HEK293 (cell line): ENCODE measurements around the gene CYS1.

Experiments used
- GLI4 ChIP-seq: fragments of 450-650 bp; formaldehyde crosslinking; IDR thresholded peaks from 2 replicates; pipeline ENCODE4 v1.5.1; 2016; ENCODE audit warnings: missing biosample characterization, missing genetic modification characterization
- KLF10 ChIP-seq: fragments of 450-650 bp; IDR thresholded peaks from 2 replicates; pipeline ENCODE4 v1.5.1; 2018; ENCODE audit warnings: missing biosample characterization, mild to moderate bottlenecking, missing genetic modification characterization
- SP3 ChIP-seq: fragments of 450-650 bp; formaldehyde crosslinking; IDR thresholded peaks from 2 replicates; pipeline ENCODE4 v1.5.1; 2016; ENCODE audit warnings: missing biosample characterization, missing genetic modification characterization
- YY1 ChIP-seq: fragments of 450-650 bp; formaldehyde crosslinking; IDR thresholded peaks from 2 replicates; pipeline ENCODE4 v1.5.1; 2018; ENCODE audit warnings: missing biosample characterization, missing genetic modification characterization
- ZNF274 ChIP-seq, 2 experiments: fragments of 200-500 bp in 1 of 2; fragments of 450-650 bp in 1 of 2; sonication (Bioruptor generic) in 1 of 2; formaldehyde crosslinking in 1 of 2; IDR thresholded peaks; 2 replicates each; pipeline versions ENCODE4 v1.5.1 to v1.6.1; 2014 to 2016; ENCODE audit warnings: borderline replicate concordance in 1 of 2, inconsistent platforms in 1 of 2, low read length in 1 of 2, missing biosample characterization in 1 of 2, missing genetic modification characterization in 1 of 2
- ZNF433 ChIP-seq: fragments of 450-650 bp; formaldehyde crosslinking; IDR thresholded peaks from 2 replicates; pipeline ENCODE4 v1.5.1; 2016; ENCODE audit warnings: missing biosample characterization, missing genetic modification characterization, low read depth
- ZNF529 ChIP-seq: fragments of 450-650 bp; formaldehyde crosslinking; IDR thresholded peaks from 2 replicates; pipeline ENCODE4 v1.5.1; 2017; ENCODE audit warnings: missing genetic modification characterization, missing biosample characterization; ENCODE audit not compliant: insufficient replicate concordance
- ZSCAN23 ChIP-seq: fragments of 450-650 bp; formaldehyde crosslinking; IDR thresholded peaks from 2 replicates; pipeline ENCODE4 v1.5.1; 2016; ENCODE audit warnings: missing biosample characterization, missing genetic modification characterization
- TF ChIP-seq, protein P1 (sequence below): fragments of 450-650 bp; formaldehyde crosslinking; IDR thresholded peaks from 2 replicates; pipeline ENCODE4 v1.5.1; 2016; ENCODE audit warnings: missing biosample characterization, missing genetic modification characterization
- TF ChIP-seq, protein P2 (sequence below): fragments of 450-650 bp; formaldehyde crosslinking; IDR thresholded peaks from 2 replicates; pipeline ENCODE4 v1.5.1; 2016; ENCODE audit warnings: missing biosample characterization, missing genetic modification characterization
- TF ChIP-seq, protein P3 (sequence below): fragments of 450-650 bp; formaldehyde crosslinking; IDR thresholded peaks from 2 replicates; pipeline ENCODE4 v1.5.1; 2016; ENCODE audit warnings: missing biosample characterization, missing genetic modification characterization
- TF ChIP-seq, protein P4 (sequence below): fragments of 450-650 bp; formaldehyde crosslinking; IDR thresholded peaks from 2 replicates; pipeline ENCODE4 v1.5.1; 2016; ENCODE audit warnings: missing biosample characterization, missing genetic modification characterization

DNA sequence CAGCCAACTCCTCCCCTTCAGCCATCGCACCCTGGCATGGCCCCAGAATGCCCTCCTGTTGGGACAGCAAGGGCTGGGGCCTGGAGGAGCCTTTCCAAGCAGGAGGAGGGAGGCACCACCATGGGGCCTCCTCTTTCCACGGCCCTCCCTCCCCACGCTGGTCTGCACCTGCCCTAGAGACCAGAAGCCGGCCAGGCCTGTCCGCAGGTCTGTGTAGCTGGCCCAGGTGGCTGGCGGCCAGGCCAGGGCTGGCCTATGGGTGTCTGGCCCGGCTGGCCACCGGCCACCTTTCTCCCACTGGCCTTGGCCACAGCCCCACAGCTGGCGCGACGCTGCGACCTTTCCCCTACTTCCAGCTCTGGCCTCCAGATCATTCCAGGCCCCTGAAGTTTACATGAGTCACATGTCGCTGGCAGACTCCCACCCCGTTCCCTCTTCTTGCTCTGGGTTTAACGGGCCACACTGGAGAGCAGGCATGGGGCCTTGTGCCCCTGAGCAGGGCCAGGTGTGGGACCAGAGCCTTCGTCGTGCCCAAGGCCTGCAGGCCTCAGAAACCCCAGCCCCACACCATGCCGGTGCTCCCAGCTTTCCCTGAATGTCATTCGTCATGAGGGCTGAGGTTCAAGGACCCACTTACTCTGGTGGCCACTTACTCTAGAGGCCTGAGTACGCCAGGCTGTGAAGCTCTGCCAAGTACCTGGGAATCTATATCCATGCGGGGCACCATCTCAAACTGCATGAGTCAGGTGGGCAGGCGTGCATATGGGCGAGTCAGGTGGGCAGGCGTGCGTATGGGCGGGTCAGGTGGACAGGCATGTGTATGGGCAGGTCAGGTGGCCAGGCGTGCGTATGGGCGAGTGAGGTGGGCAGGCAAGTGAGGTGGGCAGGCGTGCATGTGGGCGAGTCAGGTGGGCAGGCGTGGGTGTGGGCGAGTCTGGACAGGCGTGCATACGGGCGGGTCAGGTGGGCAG lies 70.1 kb downstream of the CYS1 start:
- TF ChIP-seq KLF10 (tag by site-specific recombination), result no peak
- TF ChIP-seq ZSCAN23 (tag by site-specific recombination), result no peak
- no peak for TF ChIP-seq ZNF274 (IDR thresholded peaks at IDR 0.05; ENCODE audit: low read length)
- no peak for TF ChIP-seq ZNF274 (tag by site-specific recombination; IDR thresholded peaks at IDR 0.05; ENCODE audit: borderline replicate concordance)
- no peak for TF ChIP-seq YY1 (tag by site-specific recombination)
- TF ChIP-seq, protein P1, sequence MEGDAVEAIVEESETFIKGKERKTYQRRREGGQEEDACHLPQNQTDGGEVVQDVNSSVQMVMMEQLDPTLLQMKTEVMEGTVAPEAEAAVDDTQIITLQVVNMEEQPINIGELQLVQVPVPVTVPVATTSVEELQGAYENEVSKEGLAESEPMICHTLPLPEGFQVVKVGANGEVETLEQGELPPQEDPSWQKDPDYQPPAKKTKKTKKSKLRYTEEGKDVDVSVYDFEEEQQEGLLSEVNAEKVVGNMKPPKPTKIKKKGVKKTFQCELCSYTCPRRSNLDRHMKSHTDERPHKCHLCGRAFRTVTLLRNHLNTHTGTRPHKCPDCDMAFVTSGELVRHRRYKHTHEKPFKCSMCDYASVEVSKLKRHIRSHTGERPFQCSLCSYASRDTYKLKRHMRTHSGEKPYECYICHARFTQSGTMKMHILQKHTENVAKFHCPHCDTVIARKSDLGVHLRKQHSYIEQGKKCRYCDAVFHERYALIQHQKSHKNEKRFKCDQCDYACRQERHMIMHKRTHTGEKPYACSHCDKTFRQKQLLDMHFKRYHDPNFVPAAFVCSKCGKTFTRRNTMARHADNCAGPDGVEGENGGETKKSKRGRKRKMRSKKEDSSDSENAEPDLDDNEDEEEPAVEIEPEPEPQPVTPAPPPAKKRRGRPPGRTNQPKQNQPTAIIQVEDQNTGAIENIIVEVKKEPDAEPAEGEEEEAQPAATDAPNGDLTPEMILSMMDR (tag by site-specific recombination), result no peak
- TF ChIP-seq ZNF529 (tag by site-specific recombination), result no peak
- no peak for TF ChIP-seq GLI4 (tag by site-specific recombination)
- no peak for TF ChIP-seq ZNF433 (tag by site-specific recombination)
- TF ChIP-seq, protein P2, sequence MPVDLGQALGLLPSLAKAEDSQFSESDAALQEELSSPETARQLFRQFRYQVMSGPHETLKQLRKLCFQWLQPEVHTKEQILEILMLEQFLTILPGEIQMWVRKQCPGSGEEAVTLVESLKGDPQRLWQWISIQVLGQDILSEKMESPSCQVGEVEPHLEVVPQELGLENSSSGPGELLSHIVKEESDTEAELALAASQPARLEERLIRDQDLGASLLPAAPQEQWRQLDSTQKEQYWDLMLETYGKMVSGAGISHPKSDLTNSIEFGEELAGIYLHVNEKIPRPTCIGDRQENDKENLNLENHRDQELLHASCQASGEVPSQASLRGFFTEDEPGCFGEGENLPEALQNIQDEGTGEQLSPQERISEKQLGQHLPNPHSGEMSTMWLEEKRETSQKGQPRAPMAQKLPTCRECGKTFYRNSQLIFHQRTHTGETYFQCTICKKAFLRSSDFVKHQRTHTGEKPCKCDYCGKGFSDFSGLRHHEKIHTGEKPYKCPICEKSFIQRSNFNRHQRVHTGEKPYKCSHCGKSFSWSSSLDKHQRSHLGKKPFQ (tag by site-specific recombination), result no peak
- TF ChIP-seq, protein P3, sequence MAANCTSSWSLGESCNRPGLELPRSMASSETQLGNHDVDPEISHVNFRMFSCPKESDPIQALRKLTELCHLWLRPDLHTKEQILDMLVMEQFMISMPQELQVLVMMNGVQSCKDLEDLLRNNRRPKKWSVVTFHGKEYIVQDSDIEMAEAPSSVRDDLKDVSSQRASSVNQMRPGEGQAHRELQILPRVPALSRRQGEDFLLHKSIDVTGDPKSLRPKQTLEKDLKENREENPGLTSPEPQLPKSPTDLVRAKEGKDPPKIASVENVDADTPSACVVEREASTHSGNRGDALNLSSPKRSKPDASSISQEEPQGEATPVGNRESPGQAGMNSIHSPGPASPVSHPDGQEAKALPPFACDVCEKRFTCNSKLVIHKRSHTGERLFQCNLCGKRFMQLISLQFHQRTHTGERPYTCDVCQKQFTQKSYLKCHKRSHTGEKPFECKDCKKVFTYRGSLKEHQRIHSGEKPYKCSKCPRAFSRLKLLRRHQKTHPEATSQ (tag by site-specific recombination), result no peak
- TF ChIP-seq, protein P4, sequence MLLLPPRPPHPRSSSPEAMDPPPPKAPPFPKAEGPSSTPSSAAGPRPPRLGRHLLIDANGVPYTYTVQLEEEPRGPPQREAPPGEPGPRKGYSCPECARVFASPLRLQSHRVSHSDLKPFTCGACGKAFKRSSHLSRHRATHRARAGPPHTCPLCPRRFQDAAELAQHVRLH (tag by site-specific recombination), result no peak
- TF ChIP-seq SP3 (tag by site-specific recombination), result no peak
